CD4-positive, alpha-beta T cell treated with Interleukin-4 for 4 hours (primary cell): ENCODE results near the gene DNMT3A.

Experiments
- DNase-seq: peaks from one replicate; pipeline ENCODE4 v3.0.0-alpha.2; 2020

The DNMT3A gene

DNA sequence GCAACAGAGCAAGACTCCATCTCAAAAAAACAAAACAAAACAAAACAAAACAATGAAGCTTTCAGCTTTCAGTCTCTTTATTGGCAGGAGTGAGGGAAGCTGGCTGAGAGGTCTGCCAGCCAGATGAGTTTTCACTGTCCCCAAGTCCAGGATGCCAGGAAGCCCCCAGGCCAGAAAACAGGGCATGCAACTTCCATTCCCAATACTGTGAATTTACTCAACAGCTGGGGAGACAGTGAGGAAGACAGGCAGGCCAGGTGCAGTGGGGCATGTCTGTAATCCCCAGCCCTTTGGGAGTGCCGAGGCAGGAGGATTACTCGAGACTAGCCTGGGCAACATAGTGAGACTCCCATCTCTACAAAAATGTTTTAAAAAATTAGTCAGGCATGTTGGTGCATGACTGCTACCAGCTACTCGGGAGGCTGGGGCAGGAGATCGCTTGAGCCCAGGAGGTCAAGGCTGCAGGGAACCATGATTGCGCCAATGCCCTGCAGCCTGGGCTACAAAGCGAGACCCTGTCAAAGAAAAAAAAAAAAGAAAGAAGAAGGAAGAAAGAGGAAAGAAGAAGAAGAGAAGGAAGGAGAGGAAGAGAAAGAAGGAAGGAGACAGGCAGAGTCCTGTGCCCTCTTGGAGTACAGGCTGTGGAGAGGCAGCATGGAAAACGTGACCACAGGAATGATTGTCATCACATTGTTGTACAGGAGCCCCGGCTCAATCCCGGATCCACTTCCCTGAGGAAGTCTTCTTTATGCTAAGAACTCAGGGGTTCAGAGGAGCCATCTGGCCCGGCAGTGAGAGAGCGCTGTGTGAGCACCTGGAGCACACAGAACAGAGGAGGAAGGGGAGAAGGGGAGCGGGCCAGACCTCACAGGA, 144.2 kb downstream of the DNMT3A start:
- DNase-seq = no peak

GRCh38 chr2:25194576-25195122, 147.1 kb downstream of the DNMT3A start:
- DNase-seq = no peak

DNA sequence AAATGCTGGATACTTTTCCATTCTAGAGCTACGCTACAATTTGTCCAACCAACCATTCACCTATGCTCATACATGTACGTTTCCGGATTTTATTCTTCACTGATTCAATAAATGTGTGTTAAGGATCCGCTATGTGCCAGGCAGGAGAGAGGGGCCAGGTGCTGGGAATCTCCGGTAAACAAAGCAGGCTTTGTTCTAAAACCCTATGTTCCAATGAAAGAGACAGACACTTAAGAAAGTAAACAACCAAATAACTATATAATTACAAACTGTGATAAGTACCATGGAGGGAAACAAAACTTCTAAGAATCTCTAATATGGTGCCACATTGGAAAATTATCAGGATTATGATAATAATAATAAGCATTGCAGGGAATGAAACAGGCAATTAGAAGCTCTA, 151.2 kb downstream of the DNMT3A start:
- DNase-seq = no peak

GRCh38 chr2:25188405-25188804, 153.3 kb downstream of the DNMT3A start:
- DNase-seq = no peak

GRCh38 chr2:25187729-25188350, 153.9 kb downstream of the DNMT3A start:
- no peak for DNase-seq

GRCh38 chr2:25184254-25184653, 157.5 kb downstream of the DNMT3A start:
- no peak for DNase-seq

- DNase-seq = no peak
Observed at GRCh38 chr2:25178976-25179375, 162.7 kb downstream of the DNMT3A start.
